ENCODE measurements around the gene NPAS2.

NPAS2 gene

GRCh38 chr2:100976061-100976460 lies 156.1 kb downstream of the NPAS2 start:
- no peak overlapping the region for H3K4me3 ChIP-seq (ENCODE audit: low read depth, low read length)
- no peak for DNase-seq (ENCODE audit: low read depth)

GRCh38 chr2:100976645-100977391 lies 156.9 kb downstream of the NPAS2 start:
- H3K4me3 ChIP-seq (ENCODE audit: low read depth, low read length), result no peak overlapping the region
- peak; percentile 47 for DNase-seq (ENCODE audit: low read depth)

GRCh38 chr2:100977511-100977910 lies 157.6 kb downstream of the NPAS2 start:
- no peak for DNase-seq (ENCODE audit: low read depth)

GRCh38 chr2:100978582-100979191 lies 158.7 kb downstream of the NPAS2 start:
- H3K4me3 ChIP-seq (ENCODE audit: low read depth, low read length), result no peak overlapping the region
- DNase-seq (ENCODE audit: low read depth), result no peak

More at GRCh38 chr2:100977511-100977910, 157.6 kb downstream of the NPAS2 start:
- no peak overlapping the region for H3K4me3 ChIP-seq (ENCODE audit: low read depth, low read length)

- DNase-seq (ENCODE audit: low read depth), result no peak
Observed at GRCh38 chr2:100980046-100980445, 160.1 kb downstream of the NPAS2 start.

GRCh38 chr2:100981011-100981410 lies 161.1 kb downstream of the NPAS2 start:
- DNase-seq (ENCODE audit: low read depth), result no peak
- no peak overlapping the region for H3K4me3 ChIP-seq (ENCODE audit: low read depth, low read length)

More at GRCh38 chr2:100980046-100980445, 160.1 kb downstream of the NPAS2 start:
- no peak overlapping the region for H3K4me3 ChIP-seq (ENCODE audit: low read depth, low read length)

- no peak for DNase-seq (ENCODE audit: low read depth)
- no peak overlapping the region for H3K4me3 ChIP-seq (ENCODE audit: low read depth, low read length)
Observed at GRCh38 chr2:100982431-100982861, 162.5 kb downstream of the NPAS2 start.

GRCh38 chr2:100983201-100983600 lies 163.3 kb downstream of the NPAS2 start:
- DNase-seq (ENCODE audit: low read depth), result no peak
- H3K4me3 ChIP-seq (ENCODE audit: low read depth, low read length), result no peak overlapping the region

GRCh38 chr2:100983684-100984310 lies 163.9 kb downstream of the NPAS2 start:
- no peak overlapping the region for H3K4me3 ChIP-seq (ENCODE audit: low read depth, low read length)
- DNase-seq (ENCODE audit: low read depth), result no peak

- no peak overlapping the region for H3K4me3 ChIP-seq (ENCODE audit: low read depth, low read length)
- DNase-seq (ENCODE audit: low read depth), result no peak
Observed at GRCh38 chr2:100984892-100985307, 165.0 kb downstream of the NPAS2 start.

GRCh38 chr2:100986157-100986556 lies 166.2 kb downstream of the NPAS2 start:
- DNase-seq (ENCODE audit: low read depth), result no peak

GRCh38 chr2:100987536-100987935 lies 167.6 kb downstream of the NPAS2 start:
- DNase-seq (ENCODE audit: low read depth), result no peak
- no peak overlapping the region for H3K4me3 ChIP-seq (ENCODE audit: low read depth, low read length)

More at GRCh38 chr2:100986157-100986556, 166.2 kb downstream of the NPAS2 start:
- H3K4me3 ChIP-seq (ENCODE audit: low read depth, low read length), result no peak overlapping the region

GRCh38 chr2:100987974-100988373 lies 168.0 kb downstream of the NPAS2 start:
- no peak for DNase-seq (ENCODE audit: low read depth)
- no peak overlapping the region for H3K4me3 ChIP-seq (ENCODE audit: low read depth, low read length)

GRCh38 chr2:100988630-100989417 lies 168.9 kb downstream of the NPAS2 start:
- peak; percentile 32 for DNase-seq (ENCODE audit: low read depth)
- H3K4me3 ChIP-seq (ENCODE audit: low read depth, low read length), result no peak overlapping the region

GRCh38 chr2:100989666-100990065 lies 169.7 kb downstream of the NPAS2 start:
- H3K4me3 ChIP-seq (ENCODE audit: low read depth, low read length), result no peak overlapping the region
- no peak for DNase-seq (ENCODE audit: low read depth)

GRCh38 chr2:100990166-100990565 lies 170.2 kb downstream of the NPAS2 start:
- no peak overlapping the region for H3K4me3 ChIP-seq (ENCODE audit: low read depth, low read length)
- no peak for DNase-seq (ENCODE audit: low read depth)

- DNase-seq (ENCODE audit: low read depth), result no peak
- H3K4me3 ChIP-seq (ENCODE audit: low read depth, low read length), result no peak overlapping the region
Observed at GRCh38 chr2:100990650-100991403, 170.9 kb downstream of the NPAS2 start.

- no peak for DNase-seq (ENCODE audit: low read depth)
- no peak overlapping the region for H3K4me3 ChIP-seq (ENCODE audit: low read depth, low read length)
Observed at GRCh38 chr2:100991404-100991773, 171.4 kb downstream of the NPAS2 start.

GRCh38 chr2:100992262-100992661 lies 172.3 kb downstream of the NPAS2 start:
- no peak for DNase-seq (ENCODE audit: low read depth)
- H3K4me3 ChIP-seq (ENCODE audit: low read depth, low read length), result no peak overlapping the region
